BLaER1 (cell line): ENCODE results near the gene CDC14B.

Experiments used
- H3K27ac ChIP-seq: shearing (Covaris generic); formaldehyde crosslinking; 2 replicates; pipeline ENCODE4 v1.8.1; 2022
- H3K27me3 ChIP-seq: shearing (Covaris generic); formaldehyde crosslinking; 2 replicates; pipeline ENCODE4 v1.8.1; 2022
- H3K36me3 ChIP-seq: shearing (Covaris generic); formaldehyde crosslinking; 2 replicates; pipeline ENCODE4 v1.8.1; 2022
- H3K4me1 ChIP-seq: shearing (Covaris generic); formaldehyde crosslinking; 2 replicates; pipeline ENCODE4 v1.8.1; 2022
- H3K4me2 ChIP-seq: shearing (Covaris generic); formaldehyde crosslinking; 2 replicates; pipeline ENCODE4 v1.8.1; 2022
- H3K4me3 ChIP-seq: shearing (Covaris generic); formaldehyde crosslinking; 2 replicates; pipeline ENCODE4 v1.8.1; 2022
- H3K9ac ChIP-seq: shearing (Covaris generic); formaldehyde crosslinking; 2 replicates; pipeline ENCODE4 v1.8.1; 2022
- H3K9me3 ChIP-seq: shearing (Covaris generic); formaldehyde crosslinking; 2 replicates; pipeline ENCODE4 v1.8.1; 2022
- H4K20me1 ChIP-seq: shearing (Covaris generic); formaldehyde crosslinking; 2 replicates; pipeline ENCODE4 v1.8.1; 2022
- Cebpa-rat ChIP-seq: shearing (Covaris generic); IDR thresholded peaks from 2 replicates; pipeline ENCODE4 v1.8.1; 2022

Gene CDC14B

GRCh38 chr9:96612966-96613589 lies 6.6 kb downstream of the CDC14B start:
- Histone ChIP-seq H3K27ac (no peak overlapping the region), H3K4me1 (no peaks in the 10 kb centered on the region), H3K36me3 (no peaks in the 10 kb centered on the region), H3K27me3 (peaks cover 4% of the 10 kb centered on the region; the same call in 1 of the 2 replicates), H3K4me2 (no peak overlapping the region), H3K9ac (no peak overlapping the region), H4K20me1 (0 out of 2 replicates have a peak, but pooled peaks cover 8% of the 10 kb centered on the region), H3K4me3 (no peak overlapping the region), H3K9me3 (no peaks in the 10 kb centered on the region)
- no peak for TF ChIP-seq Cebpa-rat

- H3K9ac ChIP-seq, result no peak overlapping the region
- H3K9me3 ChIP-seq, result no peaks in the 10 kb centered on the region
- H3K4me2 ChIP-seq, result no peak overlapping the region
- no peaks in the 10 kb centered on the region for H3K4me1 ChIP-seq
- no peaks in the 10 kb centered on the region for H3K36me3 ChIP-seq
- 0 out of 2 replicates have a peak, but pooled peaks cover under 1% of the 10 kb centered on the region for H4K20me1 ChIP-seq
- TF ChIP-seq Cebpa-rat, result no peak
- no peak overlapping the region for H3K4me3 ChIP-seq
- no peaks in the 10 kb centered on the region for H3K27me3 ChIP-seq
- no peak overlapping the region for H3K27ac ChIP-seq
These were observed 7.3 kb downstream of the CDC14B start for GRCh38 chr9:96612105-96612965.

- H3K4me1 ChIP-seq, result peaks cover 5% of the 10 kb centered on the region; the same call in 1 of the 2 replicates
- no peaks in the 10 kb centered on the region for H3K36me3 ChIP-seq
- H3K27ac ChIP-seq, result no peak overlapping the region
- H3K27me3 ChIP-seq, result no peaks in the 10 kb centered on the region
- H3K9ac ChIP-seq, result no peak overlapping the region
- no peaks in the 10 kb centered on the region for H3K9me3 ChIP-seq
- H4K20me1 ChIP-seq, result no peaks in the 10 kb centered on the region
- no peak for TF ChIP-seq Cebpa-rat
- H3K4me2 ChIP-seq, result no peak overlapping the region
- no peak overlapping the region for H3K4me3 ChIP-seq
These were observed 8.3 kb downstream of the CDC14B start for GRCh38 chr9:96611302-96611701.

DNA sequence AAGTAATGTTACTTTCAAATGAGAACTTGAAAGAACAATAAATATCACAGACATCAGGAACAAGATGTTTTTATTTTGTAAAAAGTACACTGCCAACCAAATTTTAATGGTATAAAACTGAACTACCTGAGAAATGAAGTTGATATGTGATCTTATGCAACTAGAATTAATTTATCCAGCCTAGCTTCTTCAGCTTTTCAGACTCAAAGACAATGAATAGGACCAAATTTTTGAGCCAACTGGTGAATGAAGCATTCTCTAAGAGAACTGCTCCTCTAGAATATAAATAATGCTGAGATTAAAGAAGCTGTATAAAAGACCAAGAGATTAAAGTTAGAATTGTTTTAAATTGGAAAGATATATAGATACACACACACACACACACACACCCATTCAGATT lies 9.9 kb downstream of the CDC14B start:
- Histone ChIP-seq H3K4me1 (peaks cover 5% of the 10 kb centered on the region; the same call in 1 of the 2 replicates), H3K27ac (no peak overlapping the region), H4K20me1 (no peaks in the 10 kb centered on the region), H3K9me3 (no peaks in the 10 kb centered on the region), H3K27me3 (no peaks in the 10 kb centered on the region), H3K36me3 (no peaks in the 10 kb centered on the region), H3K9ac (no peak overlapping the region), H3K4me2 (no peak overlapping the region), H3K4me3 (no peak overlapping the region)
- no peak for TF ChIP-seq Cebpa-rat

GRCh38 chr9:96607971-96608370 lies 11.7 kb downstream of the CDC14B start:
- Histone ChIP-seq H3K27ac (no peak overlapping the region), H4K20me1 (no peaks in the 10 kb centered on the region), H3K9ac (no peak overlapping the region), H3K4me2 (no peak overlapping the region), H3K27me3 (no peaks in the 10 kb centered on the region), H3K4me3 (no peak overlapping the region), H3K4me1 (peaks cover 5% of the 10 kb centered on the region; the same call in 1 of the 2 replicates), H3K9me3 (no peaks in the 10 kb centered on the region), H3K36me3 (no peaks in the 10 kb centered on the region)
- no peak for TF ChIP-seq Cebpa-rat

DNA sequence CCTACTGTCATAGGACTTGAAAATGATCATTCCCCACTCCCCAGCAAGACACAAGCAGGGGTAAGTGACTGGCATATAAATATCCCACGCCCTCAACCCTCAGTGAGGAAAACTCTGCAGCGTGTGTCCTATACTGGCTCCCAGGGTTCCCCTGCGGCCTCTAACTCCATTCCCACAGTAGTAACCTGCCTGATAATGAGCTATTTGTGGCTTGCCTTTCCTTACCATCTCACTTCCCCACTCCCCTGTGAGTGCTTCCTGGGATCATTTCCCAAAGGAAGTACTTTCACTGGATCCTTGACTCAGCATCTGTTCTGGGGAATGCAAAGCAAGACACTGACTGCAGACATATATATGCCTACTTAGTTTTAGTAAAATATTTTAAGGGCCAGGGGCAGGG lies 14.3 kb downstream of the CDC14B start:
- Histone ChIP-seq H3K27me3 (no peaks in the 10 kb centered on the region), H4K20me1 (no peaks in the 10 kb centered on the region), H3K27ac (no peak overlapping the region), H3K4me3 (no peak overlapping the region), H3K4me2 (no peak overlapping the region), H3K36me3 (no peaks in the 10 kb centered on the region), H3K9ac (no peak overlapping the region), H3K4me1 (peaks cover 5% of the 10 kb centered on the region; the same call in 1 of the 2 replicates), H3K9me3 (no peaks in the 10 kb centered on the region)
- TF ChIP-seq Cebpa-rat, result no peak

- H3K4me3 ChIP-seq, result no peak overlapping the region
- peaks cover 5% of the 10 kb centered on the region; the same call in 1 of the 2 replicates for H3K4me1 ChIP-seq
- no peak overlapping the region for H3K9ac ChIP-seq
- H3K36me3 ChIP-seq, result no peaks in the 10 kb centered on the region
- no peaks in the 10 kb centered on the region for H3K9me3 ChIP-seq
- no peak overlapping the region for H3K27ac ChIP-seq
- no peaks in the 10 kb centered on the region for H4K20me1 ChIP-seq
- H3K4me2 ChIP-seq, result no peak overlapping the region
- no peak for TF ChIP-seq Cebpa-rat
- H3K27me3 ChIP-seq, result no peaks in the 10 kb centered on the region
These were observed 15.7 kb downstream of the CDC14B start for GRCh38 chr9:96604004-96604319.

- no peaks in the 10 kb centered on the region for H3K9me3 ChIP-seq
- H3K27ac ChIP-seq, result no peak overlapping the region
- no peak overlapping the region for H3K4me3 ChIP-seq
- TF ChIP-seq Cebpa-rat, result no peak
- H3K4me1 ChIP-seq, result peaks cover 5% of the 10 kb centered on the region; the same call in 1 of the 2 replicates
- no peaks in the 10 kb centered on the region for H3K27me3 ChIP-seq
- no peak overlapping the region for H3K4me2 ChIP-seq
- H3K9ac ChIP-seq, result no peak overlapping the region
- H3K36me3 ChIP-seq, result no peaks in the 10 kb centered on the region
- H4K20me1 ChIP-seq, result no peaks in the 10 kb centered on the region
These were observed 16.2 kb downstream of the CDC14B start for GRCh38 chr9:96603305-96604003.

GRCh38 chr9:96599298-96599697 lies 20.3 kb downstream of the CDC14B start:
- Histone ChIP-seq H3K4me2 (no peak overlapping the region), H3K4me3 (no peak overlapping the region), H3K9ac (no peak overlapping the region), H3K4me1 (no peaks in the 10 kb centered on the region), H4K20me1 (no peaks in the 10 kb centered on the region), H3K36me3 (no peaks in the 10 kb centered on the region), H3K9me3 (no peaks in the 10 kb centered on the region), H3K27me3 (no peaks in the 10 kb centered on the region), H3K27ac (no peak overlapping the region)
- TF ChIP-seq Cebpa-rat, result no peak

- H3K9me3 ChIP-seq, result 0 out of 2 replicates have a peak, but pooled peaks cover 4% of the 10 kb centered on the region
- TF ChIP-seq Cebpa-rat, result no peak
These were observed 23.0 kb downstream of the CDC14B start for GRCh38 chr9:96596601-96597111.

More at GRCh38 chr9:96596601-96597111, 23.0 kb downstream of the CDC14B start:
- Histone ChIP-seq H4K20me1 (no peaks in the 10 kb centered on the region), H3K4me3 (no peak overlapping the region), H3K36me3 (no peaks in the 10 kb centered on the region), H3K4me2 (no peak overlapping the region), H3K9ac (no peak overlapping the region), H3K27ac (no peak overlapping the region), H3K4me1 (no peaks in the 10 kb centered on the region), H3K27me3 (no peaks in the 10 kb centered on the region)
